RKO (cell line): ENCODE data around the gene DOCK8.
"Not testable (repeated sequence)": the region's sequence is repeated elsewhere in the genome, so short reads cannot be mapped to it uniquely, and the experiment has no call there.

Experiments
- DNase-seq: peaks from one replicate; pipeline ENCODE4 v3.0.0-alpha.2; 2016; ENCODE audit warnings: low spot score

DOCK8 gene

DNA sequence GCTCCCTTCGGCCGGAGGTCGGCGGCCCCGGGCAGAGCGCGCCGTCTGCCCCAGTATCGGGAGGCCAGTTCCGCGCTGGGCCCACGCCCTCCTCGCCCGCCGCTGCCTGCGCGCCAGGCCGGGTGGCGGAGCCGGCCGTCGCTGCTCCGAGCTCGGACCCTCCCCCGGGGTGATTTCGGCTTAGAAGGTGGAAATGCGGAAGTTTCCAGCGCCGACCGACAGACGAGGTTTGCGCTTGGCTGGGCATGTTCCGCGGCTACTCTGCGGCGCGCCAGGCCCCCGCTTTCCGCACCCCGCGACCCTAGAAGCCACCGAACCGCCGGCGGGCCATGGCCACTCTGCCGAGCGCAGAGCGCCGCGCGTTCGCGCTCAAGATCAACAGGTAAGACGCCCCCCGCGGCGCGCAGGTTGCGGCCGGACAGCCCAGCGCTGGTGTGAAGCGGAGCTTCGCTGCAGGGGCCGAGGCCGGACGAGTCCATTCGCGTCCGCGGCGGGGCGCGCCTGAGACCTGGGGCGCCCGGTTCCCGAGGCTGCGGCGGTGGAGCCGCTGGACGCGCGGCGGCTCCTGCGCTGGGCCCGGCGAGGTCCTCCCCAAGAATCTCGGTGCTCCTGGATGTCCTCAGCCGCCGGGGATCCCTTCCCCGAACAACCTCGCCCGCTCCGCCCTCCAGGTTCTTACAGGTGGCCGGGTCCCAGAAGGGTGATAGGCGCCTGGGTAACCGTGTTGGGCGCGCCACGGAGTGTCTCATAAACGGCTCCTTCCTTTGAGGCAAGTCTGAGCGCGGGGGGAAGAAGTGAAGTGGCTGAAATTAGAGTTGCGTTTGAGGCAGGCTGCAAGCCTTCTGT lies at the start of gene DOCK8:
TSS of gene DOCK8 (plus strand) at position 218 of the 846 bp plus-strand sequence. CDS start at position 330, 112 bp downstream.
- peak; percentile 63 for DNase-seq

DNA sequence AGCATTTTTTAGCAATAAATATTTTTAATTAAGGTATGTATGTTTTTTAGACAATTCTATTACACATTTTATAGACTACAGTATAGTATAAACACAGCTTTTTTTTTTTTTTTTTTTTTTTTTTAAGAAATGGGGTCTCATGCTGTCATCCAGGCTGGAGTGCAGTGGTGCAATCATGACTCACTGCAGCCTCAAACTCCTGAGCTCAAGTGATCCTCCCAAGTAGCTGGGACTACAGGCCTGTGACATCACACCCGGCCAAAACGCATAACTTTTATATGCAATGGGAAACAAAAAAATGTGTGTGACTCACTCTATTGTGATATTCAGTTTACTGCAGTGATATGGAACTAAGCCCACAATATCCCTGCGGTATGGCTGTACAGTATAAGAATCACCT lies 44.9 kb upstream of the DOCK8 start:
- DNase-seq: not testable (repeated sequence)

- DNase-seq: peak; percentile 0
Observed at GRCh38 chr9:178140-178825, 36.4 kb upstream of the DOCK8 start.

DNA sequence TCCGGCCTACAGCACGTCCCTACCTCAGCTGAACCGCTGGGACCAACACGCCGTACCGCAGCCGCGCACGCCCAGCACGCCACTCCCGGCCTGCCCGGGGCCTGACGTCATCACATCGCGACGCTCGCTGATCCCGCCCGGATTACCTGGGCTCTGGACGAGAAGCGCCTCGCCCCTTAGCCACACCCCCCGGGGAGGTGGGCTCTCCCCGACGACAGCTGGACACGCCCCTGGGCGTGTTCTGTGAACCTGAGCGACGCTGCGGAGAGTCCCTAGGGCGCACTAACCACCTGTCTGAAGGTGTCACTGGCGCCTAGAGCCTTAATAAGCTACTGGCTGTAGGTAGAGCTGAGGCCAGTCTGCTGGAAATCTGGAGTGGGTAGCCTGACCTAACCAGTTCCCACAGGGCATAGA lies 35.7 kb upstream of the DOCK8 start, which contains the start of gene ZNG1A:
TSS of gene ZNG1A (minus strand) at position 87 of the 414 bp plus-strand sequence. CDS start 87 bp downstream, outside the sequence.
- DNase-seq: peak; percentile 59

DNA sequence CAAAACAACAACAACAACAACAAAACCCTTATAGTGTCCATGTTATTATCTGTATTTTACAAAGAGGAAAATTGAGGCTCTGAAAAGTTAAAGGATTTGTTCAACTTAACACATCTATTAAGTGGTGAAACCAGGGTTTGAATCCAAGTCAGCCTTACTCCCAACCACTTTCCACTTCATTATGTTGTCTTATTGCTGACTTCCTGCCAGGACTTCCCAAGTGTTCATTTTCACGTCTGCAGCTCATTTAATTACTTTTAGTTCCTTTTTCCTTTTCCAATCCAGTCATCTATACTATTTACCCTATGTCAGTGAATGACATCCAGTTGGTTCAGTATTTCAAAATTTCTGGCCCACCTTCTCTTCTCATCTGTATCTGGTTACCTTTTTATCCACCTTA lies 15.1 kb upstream of the DOCK8 start:
- DNase-seq: not testable (repeated sequence)

- no peak for DNase-seq
Observed at GRCh38 chr9:206481-206880, 8.2 kb upstream of the DOCK8 start.

DNA sequence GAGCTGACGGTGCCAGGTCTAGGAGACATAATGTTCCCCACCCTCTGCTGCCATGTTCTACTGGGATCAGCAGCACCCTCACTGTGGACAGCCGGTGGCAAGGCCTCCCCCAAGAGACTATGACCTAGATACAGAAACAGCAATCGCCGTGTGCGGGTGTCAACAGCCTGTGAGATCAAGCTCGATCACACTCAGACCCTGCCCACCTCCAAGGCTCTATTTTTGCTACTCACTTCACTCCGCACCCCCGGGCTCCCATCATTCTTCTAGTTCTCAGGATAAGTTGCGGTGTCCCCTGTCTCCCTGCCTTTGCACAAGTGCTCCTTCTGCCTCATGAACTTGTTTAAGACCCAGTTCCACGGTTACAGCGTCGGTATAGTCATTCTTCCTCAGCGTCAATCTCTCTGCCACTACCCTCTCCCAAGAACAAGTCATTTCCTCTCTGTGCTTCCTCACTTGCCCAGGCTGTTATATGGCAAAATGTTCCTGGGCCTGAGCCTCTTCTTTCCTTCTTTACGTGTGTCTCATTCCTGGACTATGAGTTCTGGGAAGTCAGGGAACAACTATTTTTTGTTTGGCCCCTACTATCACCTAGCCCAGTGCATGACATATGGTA lies 5.4 kb upstream of the DOCK8 start:
- no peak for DNase-seq

DNA sequence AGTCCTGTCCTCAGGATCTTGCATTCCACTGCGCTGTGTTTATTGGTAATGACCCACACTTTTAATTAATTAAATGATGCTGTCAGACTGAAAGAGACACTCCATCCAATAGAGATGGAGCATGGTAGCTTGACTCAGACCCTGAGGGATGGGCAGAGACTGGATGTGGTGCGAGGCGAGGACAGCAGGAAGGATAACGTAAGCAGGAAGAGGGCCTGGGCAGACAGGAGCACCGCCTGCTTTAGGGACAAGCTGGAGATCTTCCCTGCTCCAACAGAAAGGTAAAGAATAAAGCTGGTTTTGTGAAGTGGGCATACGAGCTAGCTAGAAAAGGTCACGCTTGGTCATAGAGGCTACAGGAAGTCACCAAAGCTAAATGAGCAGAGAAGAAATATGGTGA lies 3.6 kb upstream of the DOCK8 start:
- DNase-seq: no peak

DNA sequence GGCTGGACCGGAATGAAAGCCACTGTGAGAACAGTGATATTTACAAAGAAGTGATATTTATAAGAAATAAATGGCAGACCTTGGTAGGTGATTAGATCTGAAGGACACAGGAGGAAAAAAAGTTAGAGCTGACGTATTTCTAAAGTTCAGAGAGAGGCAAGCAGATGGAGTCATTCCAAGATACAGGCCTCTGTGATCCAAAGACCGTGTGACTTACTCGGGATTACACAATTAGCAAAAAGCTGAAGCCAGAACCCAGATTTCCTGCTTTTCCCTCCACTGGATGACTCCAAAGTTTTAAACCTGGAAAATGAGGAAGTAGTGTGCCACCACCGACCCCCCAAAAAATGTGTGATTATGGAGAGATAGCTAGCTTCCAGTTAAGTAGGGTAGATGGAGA lies 3.1 kb upstream of the DOCK8 start:
- DNase-seq: no peak

DNA sequence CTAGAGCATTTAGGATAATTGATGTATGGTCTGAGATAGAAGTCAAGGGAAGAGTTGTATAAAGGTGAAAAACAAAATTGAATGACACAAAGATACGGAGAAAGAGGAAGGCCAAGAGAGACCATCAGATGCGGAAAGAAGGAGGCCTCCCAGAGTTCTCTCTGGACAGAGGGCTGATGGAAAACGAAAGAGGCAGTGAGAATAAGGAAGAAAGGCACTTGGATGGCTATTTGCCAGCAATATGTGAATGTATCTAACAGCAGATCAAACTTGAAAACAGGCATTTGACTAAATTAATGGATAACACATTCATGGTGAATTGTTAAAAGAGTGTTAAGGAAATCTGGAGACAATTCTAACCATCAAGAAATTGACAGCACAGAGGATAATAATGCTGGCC lies 2.4 kb upstream of the DOCK8 start:
- DNase-seq: no peak

DNA sequence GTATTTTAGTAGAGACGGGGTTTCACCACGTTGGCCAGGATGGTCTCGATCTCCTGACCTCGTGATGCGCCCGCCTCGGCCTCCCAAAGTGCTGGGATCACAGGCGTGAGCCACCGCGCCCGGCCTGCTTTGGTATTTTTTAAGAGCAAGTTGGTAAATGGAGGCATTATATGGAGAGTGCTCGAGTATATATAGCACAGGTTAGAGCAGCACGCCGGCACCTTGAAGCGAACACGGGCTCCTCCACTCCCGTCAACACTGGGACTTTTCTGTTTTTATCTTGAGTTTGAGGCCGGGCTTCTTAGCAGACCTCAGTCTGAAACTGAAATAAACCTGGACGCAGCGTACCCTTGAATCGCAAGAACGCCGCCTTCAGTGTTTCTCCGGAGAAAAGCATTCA lies 764 bp upstream of the DOCK8 start:
- not testable (repeated sequence) for DNase-seq

GRCh38 chr9:214351-214647 lies 366 bp upstream of the DOCK8 start:
- DNase-seq: no peak

- DNase-seq: no peak
Observed at GRCh38 chr9:215631-216155, 1.0 kb downstream of the DOCK8 start.

- DNase-seq: no peak
Observed at GRCh38 chr9:216866-217265, 2.2 kb downstream of the DOCK8 start.

DNA sequence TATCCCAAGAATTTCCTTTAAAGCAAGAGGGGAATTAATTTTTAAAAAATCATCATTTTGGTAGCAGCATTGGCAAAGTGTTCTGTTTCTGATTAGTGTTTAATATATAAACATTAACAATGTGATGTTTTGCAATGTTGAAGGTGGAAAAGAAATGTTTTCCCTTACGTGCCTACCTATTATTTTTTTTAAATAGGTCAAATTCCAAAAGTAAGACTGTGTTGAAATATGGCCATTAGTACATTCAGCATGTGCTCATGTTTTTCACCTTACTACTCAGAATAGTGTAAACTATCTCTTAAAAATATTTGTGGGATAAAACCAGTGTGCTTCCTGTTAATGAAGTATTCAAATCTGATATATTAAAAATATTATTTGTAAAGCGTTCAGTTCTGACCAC lies 3.3 kb downstream of the DOCK8 start:
- DNase-seq: no peak

- DNase-seq: not testable (repeated sequence)
Observed at GRCh38 chr9:219036-219435, 4.4 kb downstream of the DOCK8 start.

GRCh38 chr9:219670-220365 lies 5.2 kb downstream of the DOCK8 start:
- DNase-seq: no peak

DNA sequence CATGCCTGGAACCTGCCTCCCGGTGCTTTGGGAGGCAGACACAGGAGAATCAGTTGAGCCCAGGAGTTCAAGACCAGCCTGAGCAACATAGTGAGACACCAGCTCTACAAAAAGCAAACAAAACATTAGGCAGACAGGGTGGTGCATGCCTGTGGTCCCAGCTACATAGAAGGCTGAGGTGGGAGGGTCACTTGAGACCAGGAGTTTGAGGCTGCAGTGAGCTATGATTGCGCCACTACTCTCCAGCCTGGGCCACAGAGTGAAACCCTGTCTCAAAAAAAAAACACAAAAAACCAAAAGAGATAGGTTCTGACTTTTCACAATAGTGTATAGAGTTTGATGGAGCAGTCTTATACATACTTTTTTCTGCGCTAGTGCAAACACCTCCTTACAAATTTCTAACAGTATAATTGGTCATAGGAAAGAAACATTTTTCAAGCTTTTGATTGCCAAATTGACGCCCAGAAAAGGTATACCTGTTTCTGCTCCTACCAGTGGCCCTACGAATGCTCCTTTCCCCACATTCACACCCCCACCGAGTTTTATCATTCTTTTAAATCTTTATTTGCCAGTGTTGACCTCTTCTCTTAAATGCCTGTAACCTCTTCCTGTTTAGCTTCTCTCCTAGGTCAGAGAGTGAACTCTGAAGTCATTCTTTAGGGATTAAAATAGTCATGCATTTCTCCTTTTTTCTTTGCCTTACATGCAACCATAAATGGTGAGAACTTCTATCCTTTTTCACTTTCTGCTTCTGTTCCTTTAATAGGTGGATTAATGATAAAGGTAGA lies 7.5 kb downstream of the DOCK8 start:
- DNase-seq: no peak

DNA sequence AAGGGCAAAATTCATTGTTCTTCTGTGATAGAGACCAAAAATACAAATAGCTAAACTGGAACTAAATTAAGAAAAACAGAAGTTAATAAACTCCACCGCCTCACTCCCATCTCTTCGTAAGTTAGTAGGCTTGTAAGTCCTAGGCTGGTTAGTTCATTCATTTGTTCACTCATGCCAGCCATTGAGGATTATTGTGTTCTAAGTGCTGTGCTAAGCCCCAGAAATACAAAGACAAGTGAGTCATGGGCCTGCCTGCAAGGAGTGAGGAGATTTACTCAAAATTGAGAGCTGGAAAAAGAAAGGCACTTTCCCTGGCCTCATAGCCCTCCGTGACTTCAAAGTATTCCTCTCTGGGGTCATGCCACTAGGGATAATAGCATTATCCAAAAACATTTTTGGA lies 8.5 kb downstream of the DOCK8 start:
- no peak for DNase-seq

- no peak for DNase-seq
Observed at GRCh38 chr9:224026-224425, 9.4 kb downstream of the DOCK8 start.
